ENCODE data around the gene NCOA7.
"Not testable (repeated sequence)": the region's sequence is repeated elsewhere in the genome, so short reads cannot be mapped to it uniquely, and the experiment has no call there.

The NCOA7 gene

GRCh38 chr6:125793863-125794262, 3.1 kb downstream of the NCOA7 start:
- no peak for DNase-seq

DNA sequence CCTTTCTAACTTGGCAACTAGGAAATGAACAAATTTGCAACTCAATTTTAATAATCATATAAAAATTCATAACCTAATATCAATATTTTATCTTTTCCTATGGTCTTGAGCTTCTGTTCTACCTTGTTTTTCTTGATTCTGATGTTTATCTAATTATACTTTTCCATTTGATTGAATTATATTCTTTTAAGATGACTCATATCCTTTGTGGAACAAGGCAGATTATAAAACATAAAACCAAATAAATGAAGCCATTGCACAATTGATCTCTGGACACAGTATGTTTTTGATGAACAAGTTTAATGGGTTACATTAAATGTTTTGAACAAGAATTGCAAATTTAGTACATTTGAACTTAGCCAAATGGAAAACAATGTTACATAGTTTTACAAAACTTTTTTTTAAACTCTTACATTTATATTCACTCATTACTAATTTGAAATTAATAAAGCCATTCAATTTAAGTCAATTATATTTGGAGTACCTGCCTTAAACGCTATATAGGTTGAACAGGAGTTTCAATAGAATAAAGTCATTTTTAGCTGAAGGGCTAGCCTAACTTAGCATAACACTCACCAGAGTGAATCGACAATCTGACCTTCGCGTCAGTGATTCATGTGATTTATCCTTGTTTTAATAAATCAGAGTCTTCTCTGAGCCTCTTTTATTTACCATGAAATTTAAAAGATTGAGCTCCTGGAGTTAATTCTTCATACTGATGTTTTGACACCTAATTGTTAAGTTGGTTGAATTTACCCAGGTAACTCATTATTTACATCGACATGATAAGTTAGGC, 3.8 kb downstream of the NCOA7 start:
- DNase-seq = no peak

DNA sequence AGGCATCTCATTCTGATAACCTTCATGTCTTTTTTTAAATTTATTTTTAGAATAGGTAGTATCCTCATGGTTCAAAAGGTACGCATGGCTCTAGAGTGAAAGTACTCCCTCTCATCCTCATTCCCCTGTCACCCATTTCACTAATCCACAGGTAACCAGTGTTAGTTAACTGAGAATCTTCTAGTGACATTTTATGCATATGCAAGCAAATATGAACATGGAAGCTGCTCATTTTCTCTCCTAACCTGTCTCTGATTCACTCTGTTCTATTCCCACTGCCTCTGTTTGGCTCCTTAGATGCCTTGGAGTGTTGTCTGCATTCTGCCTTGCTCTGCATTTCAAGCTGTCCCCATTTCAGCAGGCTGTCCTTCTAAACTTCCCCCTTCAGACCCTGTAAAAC, 4.5 kb downstream of the NCOA7 start:
- DNase-seq = no peak

GRCh38 chr6:125797120-125797885, 6.5 kb downstream of the NCOA7 start:
- DNase-seq = no peak

DNA sequence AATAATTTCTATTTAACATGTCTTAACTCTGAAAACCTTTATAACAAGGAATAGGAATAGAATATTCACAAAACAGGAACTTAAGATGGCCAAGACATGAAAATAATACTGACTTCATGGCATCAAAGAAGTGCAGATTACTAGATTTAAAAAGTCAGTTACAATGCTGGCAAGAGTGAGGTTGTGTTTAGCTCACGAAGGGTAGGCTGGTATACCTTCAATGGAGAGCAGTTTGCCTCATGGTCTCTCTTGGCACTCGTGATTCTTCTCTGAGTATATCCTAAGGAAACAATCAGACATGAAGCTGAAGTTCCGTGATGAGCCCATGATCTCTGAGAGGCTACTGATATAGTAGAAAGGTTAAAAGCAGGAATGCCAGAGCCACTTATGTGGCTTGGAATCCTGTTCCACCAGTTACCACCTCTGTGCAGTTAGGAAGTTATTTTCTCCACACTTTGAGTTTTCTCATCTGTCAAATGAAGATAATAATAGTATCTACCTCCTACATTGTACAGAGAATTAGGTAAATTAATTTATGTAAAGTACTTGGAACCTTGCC, 7.2 kb downstream of the NCOA7 start:
- no peak for DNase-seq

- no peak for DNase-seq
Measured at GRCh38 chr6:125798734-125799508, 8.2 kb downstream of the NCOA7 start.

GRCh38 chr6:125802383-125802782, 11.6 kb downstream of the NCOA7 start:
- DNase-seq = no peak

GRCh38 chr6:125802943-125803377, 12.2 kb downstream of the NCOA7 start:
- no peak for DNase-seq

DNA sequence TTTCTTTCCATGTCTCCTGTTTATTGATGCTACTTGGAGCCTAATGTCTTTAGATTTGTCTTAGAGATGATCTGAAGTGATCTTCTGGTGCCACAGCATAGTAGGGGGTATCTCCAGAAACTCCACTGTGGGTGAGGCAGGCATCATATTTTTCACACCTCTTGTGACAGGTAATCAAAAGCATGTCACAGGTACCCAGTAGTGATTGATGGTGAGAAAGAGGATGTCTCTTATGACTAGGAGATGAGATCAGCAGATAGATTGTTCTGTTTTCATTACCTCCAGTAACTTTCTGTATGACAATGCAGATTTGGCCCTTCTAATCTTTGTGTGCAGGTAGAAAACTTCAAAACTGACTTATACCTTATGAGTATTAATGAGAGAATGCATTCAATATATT, 13.5 kb downstream of the NCOA7 start:
- no peak for DNase-seq

GRCh38 chr6:125804866-125805425, 14.2 kb downstream of the NCOA7 start:
- not testable (repeated sequence) for DNase-seq

DNA sequence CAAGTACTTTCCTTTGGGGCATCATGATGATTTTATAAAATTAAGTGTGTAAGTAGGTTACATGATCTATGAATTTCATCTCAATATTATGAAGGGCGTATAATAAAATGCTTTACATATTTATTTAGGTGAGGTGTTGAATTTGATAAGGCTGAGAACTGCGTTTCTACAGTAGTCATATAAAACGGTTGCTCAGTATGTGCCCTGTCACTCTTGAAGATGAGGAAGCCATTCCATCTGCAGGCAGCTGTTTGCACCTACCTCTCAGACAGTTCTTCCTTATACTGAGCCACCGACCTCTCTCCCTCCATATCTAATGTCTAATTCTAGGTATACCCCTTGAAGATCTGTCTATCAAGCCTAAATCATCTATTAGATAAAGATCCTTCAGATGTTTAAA, 16.1 kb downstream of the NCOA7 start:
- DNase-seq = no peak

DNA sequence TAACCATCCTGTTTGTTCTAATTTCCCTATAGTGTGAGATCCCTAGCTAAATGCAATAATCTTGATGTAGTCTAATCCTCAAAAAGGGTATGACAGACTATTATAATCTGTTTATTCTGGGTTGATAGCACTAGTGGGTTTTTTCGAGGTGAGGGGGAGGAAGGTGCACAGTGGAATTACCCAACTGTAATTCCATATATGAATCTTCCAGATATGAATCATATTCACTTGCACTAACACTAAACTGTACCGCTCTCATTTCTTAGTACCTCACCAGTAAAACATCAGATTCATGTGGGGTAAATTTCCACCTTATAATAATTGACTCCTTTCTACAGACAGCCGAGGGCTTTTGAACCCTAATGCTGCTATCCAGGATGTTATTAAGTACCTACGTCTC, 16.5 kb downstream of the NCOA7 start:
- DNase-seq = no peak

DNA sequence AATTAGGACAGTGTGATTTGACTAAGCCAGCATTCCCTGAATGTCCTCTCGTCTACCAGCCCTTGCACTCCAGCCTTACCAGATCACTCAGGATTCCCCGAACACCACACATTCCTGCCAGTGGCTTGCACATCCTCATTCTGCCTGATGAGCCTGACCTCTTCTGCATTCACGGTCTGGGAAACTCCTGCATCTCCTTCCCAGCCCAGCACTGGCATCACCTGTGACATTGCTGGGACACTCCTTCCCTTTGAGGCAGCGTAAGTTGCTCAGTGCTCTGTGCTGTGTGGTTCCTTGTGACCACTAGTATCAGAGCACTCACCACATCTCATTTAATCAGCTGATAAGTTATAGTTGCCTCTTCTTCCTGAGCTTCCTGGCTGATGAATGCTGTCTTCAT, 17.3 kb downstream of the NCOA7 start:
- DNase-seq = no peak

DNA sequence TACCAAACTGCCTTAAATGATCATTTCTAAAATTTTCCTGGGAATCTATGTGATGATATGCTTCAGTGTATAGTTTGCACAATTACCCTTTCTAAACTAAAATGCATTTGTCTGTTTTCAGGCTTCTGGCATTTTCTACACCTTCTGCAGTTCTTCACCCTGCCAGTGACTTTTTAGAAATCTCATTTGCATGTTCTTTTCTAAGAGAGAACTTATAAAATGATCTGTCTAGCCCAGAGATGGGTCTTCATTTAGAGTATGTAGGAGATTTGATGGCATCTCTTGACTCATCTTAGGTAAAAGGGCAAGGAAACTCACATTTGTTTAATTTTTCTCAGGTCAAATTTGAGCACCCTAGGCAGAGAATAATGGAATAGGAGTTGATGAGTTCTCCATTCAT, 17.8 kb downstream of the NCOA7 start:
- DNase-seq = no peak

DNA sequence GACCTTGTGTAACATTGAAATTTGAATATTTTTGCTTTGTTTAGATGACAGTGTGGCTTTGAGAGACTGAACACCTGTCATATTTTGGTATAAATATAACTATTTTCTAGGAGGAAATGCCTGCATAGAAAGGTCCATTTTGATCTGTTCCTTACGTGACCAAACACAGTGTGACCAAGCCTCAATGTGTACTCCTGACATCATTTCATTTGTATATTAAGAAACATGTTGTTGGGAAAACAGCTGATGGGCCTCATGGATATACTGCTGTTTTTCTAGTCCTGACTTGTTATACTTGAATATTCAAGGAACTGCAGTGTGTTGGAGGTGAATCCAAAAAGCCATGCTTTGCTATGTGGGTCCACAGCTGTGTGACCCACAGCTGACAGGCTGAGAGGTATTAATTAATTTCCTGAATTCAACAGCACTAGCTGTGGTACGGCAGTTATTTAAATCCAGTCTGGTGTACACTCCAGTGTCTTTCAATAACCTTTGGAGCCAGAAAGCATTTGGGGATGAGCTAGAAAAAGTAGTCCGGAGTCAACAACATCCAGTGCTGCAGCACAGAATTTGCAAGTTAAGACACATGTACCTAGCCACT, 18.9 kb downstream of the NCOA7 start:
- DNase-seq = no peak

- DNase-seq = no peak
Measured at GRCh38 chr6:125810445-125810844, 19.7 kb downstream of the NCOA7 start.

DNA sequence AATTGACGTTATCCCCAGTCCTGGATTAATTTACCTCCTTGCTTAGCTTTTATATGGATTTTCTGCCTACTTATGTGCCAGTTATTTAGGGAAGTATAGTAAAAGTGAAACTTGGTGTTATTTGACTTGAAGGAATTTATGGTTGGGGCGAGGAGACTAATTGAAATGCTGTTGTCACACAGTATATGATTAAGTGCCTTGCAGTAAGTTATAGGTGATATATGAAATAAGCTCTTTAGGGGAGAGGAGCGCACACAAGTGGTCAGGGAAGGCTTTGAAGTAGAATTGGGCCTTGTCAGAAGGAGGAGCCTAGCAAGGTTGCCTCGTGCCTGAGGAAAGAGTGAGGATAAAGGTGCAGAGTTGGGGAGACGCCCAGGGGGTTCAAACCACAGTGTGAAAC, 20.5 kb downstream of the NCOA7 start:
- no peak for DNase-seq

DNA sequence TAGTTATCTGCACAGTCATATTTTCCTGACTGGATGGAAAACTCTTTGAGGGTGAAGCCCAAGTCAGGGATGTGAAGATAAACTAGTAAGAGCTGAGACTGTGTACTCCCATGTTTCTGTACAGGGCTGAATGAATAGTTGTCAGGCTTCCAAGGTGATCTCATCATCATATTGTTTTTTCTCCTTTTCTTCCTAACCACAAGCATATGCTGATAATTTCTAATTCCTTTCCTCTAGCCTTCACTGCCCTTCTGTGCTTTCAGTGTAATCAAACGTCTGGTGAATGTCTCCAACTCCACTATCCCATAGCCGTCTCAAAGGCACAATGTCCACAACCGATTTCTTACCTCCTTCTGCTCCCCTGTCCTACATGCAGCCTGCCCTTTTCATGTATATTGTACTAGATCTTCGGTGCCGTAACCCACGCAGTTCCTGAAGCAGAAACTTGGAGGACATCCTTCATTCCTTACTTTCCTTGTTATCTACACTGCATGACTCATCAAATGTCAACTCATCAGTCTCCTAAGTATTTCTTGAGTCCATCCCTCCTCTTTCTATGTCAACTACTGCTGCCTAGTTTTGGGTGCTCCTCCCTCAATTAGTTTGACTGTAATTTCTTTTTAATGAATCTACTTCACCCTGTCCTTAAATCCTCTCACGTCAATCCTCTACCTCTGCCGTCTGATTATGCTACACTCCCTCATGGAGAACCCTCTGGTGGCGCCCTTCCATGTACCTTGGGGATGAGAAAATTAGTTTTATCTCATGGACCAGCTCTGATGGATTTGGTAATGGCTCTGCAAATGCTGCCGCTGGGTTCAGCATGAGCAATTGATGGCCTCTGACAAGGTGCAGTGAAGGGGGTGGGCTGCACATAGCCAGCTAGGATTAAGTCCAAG, 21.9 kb downstream of the NCOA7 start:
- no peak for DNase-seq

- DNase-seq = no peak
Measured at GRCh38 chr6:125814481-125814880, 23.7 kb downstream of the NCOA7 start.

GRCh38 chr6:125815080-125815910, 24.5 kb downstream of the NCOA7 start:
- DNase-seq = no peak
